HepG2 (cell line): ENCODE results near the gene COL18A1. TPM values are rescaled to one million over a fixed set of nuclear protein-coding genes. Genes with fewer than 3 reads are reported as not detected.

ENCODE experiments used
- ATAC-seq: fragments of 200-7000 bp; cut with Tn5 transposase; 3 replicates; pipeline ENCODE4 v1.9.1; 2020; ENCODE audit warnings: mild to moderate bottlenecking, moderate library complexity
- BruUV-seq: library from RNA; stranded (reverse); fragments of 400-500 nt; replicated peaks from 2 replicates; lab custom pipeline; 2021; lab: Mats Ljungman, UMichigan
- CTCF ChIA-PET: fragments of 300-600 bp; formaldehyde crosslinking; extraction: SDS; loops from one replicate; lab custom pipeline; 2021; ENCODE audit warnings: low total read pairs, inconsistent platforms, low intra/inter-chr PET ratio; lab: Yijun Ruan, JAX
- POLR2A ChIA-PET: fragments of 350-600 bp; sonication (Branson Sonifier 250); formaldehyde crosslinking; loops from one replicate; lab custom pipeline; 2020; ENCODE audit warnings: antibody characterized with exemption, inconsistent platforms; lab: Yijun Ruan, JAX
- DNase-seq: peaks from one replicate; pipeline ENCODE4 v3.0.0-alpha.2; 2015; ENCODE audit warnings: low spot score
- FAIRE-seq: peaks from 3 replicates; lab custom pipeline; 2011; peaks lifted over from hg19 to GRCh38; lab: Jason Lieb, UNC
- H2AFZ ChIP-seq: one replicate; pipeline ENCODE4 v1.6.1; 2011; ENCODE audit warnings: low read length, inconsistent platforms
- H3K27ac ChIP-seq: fragments of 300-600 bp; 3 replicates; pipeline ENCODE4 v1.8.0; 2011; ENCODE audit warnings: mixed run types, mild to moderate bottlenecking, mixed read lengths, low read length, inconsistent platforms; ENCODE audit not compliant: insufficient read depth; ENCODE audit errors: extremely low read length
- H3K27me3 ChIP-seq, 2 experiments: fragments of 200-600 bp in 1 of 2; 2 replicates in 1 of 2; 3 replicates in 1 of 2; pipeline versions ENCODE4 v1.6.0 to v1.8.0; 2011; ENCODE audit warnings: low read length in 2 of 2, mild to moderate bottlenecking in 2 of 2, moderate library complexity in 2 of 2, inconsistent platforms in 1 of 2; ENCODE audit not compliant: insufficient read depth in 2 of 2, control insufficient read depth in 1 of 2
- H3K36me3 ChIP-seq, 2 experiments: fragments of 200-600 bp in 1 of 2; replicated peaks in 1 of 2; 2 replicates in 1 of 2; 3 replicates in 1 of 2; pipeline versions ENCODE4 v1.5.1 to v1.8.0; 2011; ENCODE audit warnings: low read length in 2 of 2, inconsistent platforms in 1 of 2; ENCODE audit not compliant: insufficient read depth in 2 of 2, control insufficient read depth in 1 of 2
- H3K4me1 ChIP-seq: 2 replicates; pipeline ENCODE4 v1.5.1; 2012; ENCODE audit warnings: low read length, inconsistent platforms; ENCODE audit not compliant: insufficient read depth
- H3K4me2 ChIP-seq: 2 replicates; pipeline ENCODE4 v1.6.0; 2011; ENCODE audit warnings: low read depth, low read length, inconsistent platforms
- H3K4me3 ChIP-seq, 3 experiments: fragments of 200-600 bp in 1 of 3; sonication (generic), shearing (Covaris generic) in 1 of 3; replicated peaks in 1 of 3; 2 replicates each; pipeline ENCODE4 v1.5.1; 2011 to 2016; ENCODE audit warnings: low read length in 3 of 3, inconsistent platforms in 2 of 3, low read depth in 2 of 3, mild to moderate bottlenecking in 2 of 3, control low read depth in 1 of 3, mixed read lengths in 1 of 3; ENCODE audit not compliant: insufficient read depth in 1 of 3
- H3K79me2 ChIP-seq: one replicate; pipeline ENCODE4 v1.6.1; 2011; ENCODE audit warnings: low read length, inconsistent platforms; ENCODE audit not compliant: insufficient read depth
- H3K9ac ChIP-seq: 2 replicates; pipeline ENCODE4 v1.6.0; 2011; ENCODE audit warnings: mild to moderate bottlenecking, low read depth, low read length, inconsistent platforms; ENCODE audit not compliant: insufficient read depth
- H3K9me3 ChIP-seq: 2 replicates; pipeline ENCODE4 v1.5.1; 2012; ENCODE audit warnings: mild to moderate bottlenecking, low read length
- H4K20me1 ChIP-seq: 2 replicates; pipeline ENCODE4 v1.6.0; 2011; ENCODE audit warnings: inconsistent platforms, mild to moderate bottlenecking, low read length, moderate library complexity; ENCODE audit not compliant: insufficient read depth
- AGO2 ChIP-seq: fragments of 200-400 bp; formaldehyde crosslinking; optimal IDR thresholded peaks from 2 replicates; pipeline ENCODE3; 2017; ENCODE audit warnings: mild to moderate bottlenecking, low read depth, low read length, moderate library complexity
- CREM ChIP-seq, 2 experiments: sonication (generic) in 1 of 2; formaldehyde crosslinking in 1 of 2; IDR thresholded peaks; 2 replicates each; pipeline versions ENCODE4 v1.4.0 to v1.6.1; 2016 to 2020; ENCODE audit warnings: antibody characterized with exemption in 1 of 2, mild to moderate bottlenecking in 1 of 2, missing genetic modification reagents in 1 of 2
- HNRNPL ChIP-seq: fragments of 200-400 bp; formaldehyde crosslinking; IDR thresholded peaks from 2 replicates; pipeline ENCODE4 v1.6.1; 2017; ENCODE audit warnings: mild to moderate bottlenecking, low read depth, low read length
- ZBTB7B ChIP-seq: sonication (generic); formaldehyde crosslinking; IDR thresholded peaks from 2 replicates; pipeline ENCODE4 v1.4.0; 2020; ENCODE audit warnings: missing genetic modification reagents
- ZNF263 ChIP-seq: sonication (generic); formaldehyde crosslinking; IDR thresholded peaks from 2 replicates; pipeline ENCODE4 v1.4.0; 2020; ENCODE audit warnings: missing genetic modification reagents
- ZNF761 ChIP-seq: sonication (generic); formaldehyde crosslinking; conservative IDR thresholded peaks from 2 replicates; pipeline ENCODE4 v1.4.0; 2020; ENCODE audit warnings: mild to moderate bottlenecking, missing genetic modification reagents
- ZSCAN30 ChIP-seq: sonication (generic); formaldehyde crosslinking; IDR thresholded peaks from 2 replicates; pipeline ENCODE4 v1.5.0; 2020; ENCODE audit warnings: mild to moderate bottlenecking, missing genetic modification reagents
- WGBS: methylation state at CpG from one replicate; pipeline ENCODE4 v1.1.6; 2017; ENCODE audit warnings: low lambda C conversion rate; 5-methylcytosine and 5-hydroxymethylcytosine counted together
- in situ Hi-C: cut with HindIII; loops from 2 replicates; pipeline ENCODE4 v1.10.0; 2017; ENCODE audit warnings: low pct_unique_long_range_greater_than_20kb; ENCODE audit not compliant: extremely low pct_ligation_motif_present
- intact Hi-C: fragments of 100-400 bp; cut with micrococcal nuclease; formaldehyde crosslinking; loops from one replicate; pipeline ENCODE4 v1.10.0; 2022; ENCODE audit not compliant: unreplicated experiment
- polyA plus RNA-seq, 8 experiments: library from polyadenylated mRNA; depleted of rRNA in 3 of 8; stranded (reverse) in 7 of 8; unstranded in 1 of 8; fragments of >200 nt; fragmentation: Illumina TruSeq in 4 of 8; extraction: Trizol in 4 of 8; gene quantifications; 2 replicates each; pipeline versions ENCODE4 v1.2.1 to v1.2.3, GENCODE V29; 2011 to 2016; ENCODE audit warnings: low read depth in 4 of 8, missing spikeins in 1 of 8, mixed read lengths in 1 of 8; ENCODE audit not compliant: insufficient read depth in 1 of 8
- total RNA-seq, 5 experiments: library from RNA; depleted of rRNA; stranded (reverse); fragments of >200 nt; fragmentation: Illumina TruSeq; extraction: Trizol; gene quantifications; 2 replicates each; pipeline ENCODE4 v1.2.3, GENCODE V29; 2016; ENCODE audit warnings: low read depth in 1 of 5
- TF ChIP-seq, protein P1 (sequence below): sonication (generic); formaldehyde crosslinking; IDR thresholded peaks from 2 replicates; pipeline ENCODE4 v1.4.0; 2020; ENCODE audit warnings: mild to moderate bottlenecking, missing genetic modification reagents

The COL18A1 gene
- total and polyA plus RNA-seq, 2 of the 13 experiments (the other 11 are each of a cell fraction or from before 2014, with no cell fraction given) = 79.0 to 102 TPM

DNA sequence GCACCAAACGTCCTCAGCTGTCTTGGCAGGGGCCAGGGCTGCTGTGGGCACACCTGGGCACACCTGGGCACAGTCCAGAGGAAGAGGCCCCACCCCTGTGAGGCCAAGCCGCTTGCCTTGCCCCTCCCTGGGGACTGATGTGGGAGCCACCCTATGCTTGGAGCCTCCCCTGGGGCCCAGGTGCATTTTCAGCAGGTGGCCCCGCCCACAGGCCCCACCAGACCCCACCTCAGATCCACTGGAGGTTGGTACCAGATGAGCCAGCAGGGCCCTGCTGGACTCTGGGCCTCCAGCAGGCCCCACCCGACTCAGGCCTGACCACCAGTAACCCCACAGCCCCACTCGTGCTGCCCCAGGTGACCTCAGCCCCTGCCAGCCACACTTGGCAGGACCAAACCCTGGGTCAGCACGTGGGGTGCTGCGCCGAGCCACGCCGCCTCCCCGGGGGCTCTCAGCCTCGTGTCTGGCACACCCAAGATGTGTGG is 128.4 kb downstream of the COL18A1 start (continued):
- TF ChIP-seq CREM (IDR thresholded peaks at IDR 0.05) (no peak), CREM (CRISPR knock-in tag; IDR thresholded peaks at IDR 0.05) (no peak), ZNF263 (no peak), ZSCAN30 (no peak), HNRNPL (peak; percentile 30; the same call in 1 of the 2 replicates), ZBTB7B (no peak)
- TF ChIP-seq, protein P1, sequence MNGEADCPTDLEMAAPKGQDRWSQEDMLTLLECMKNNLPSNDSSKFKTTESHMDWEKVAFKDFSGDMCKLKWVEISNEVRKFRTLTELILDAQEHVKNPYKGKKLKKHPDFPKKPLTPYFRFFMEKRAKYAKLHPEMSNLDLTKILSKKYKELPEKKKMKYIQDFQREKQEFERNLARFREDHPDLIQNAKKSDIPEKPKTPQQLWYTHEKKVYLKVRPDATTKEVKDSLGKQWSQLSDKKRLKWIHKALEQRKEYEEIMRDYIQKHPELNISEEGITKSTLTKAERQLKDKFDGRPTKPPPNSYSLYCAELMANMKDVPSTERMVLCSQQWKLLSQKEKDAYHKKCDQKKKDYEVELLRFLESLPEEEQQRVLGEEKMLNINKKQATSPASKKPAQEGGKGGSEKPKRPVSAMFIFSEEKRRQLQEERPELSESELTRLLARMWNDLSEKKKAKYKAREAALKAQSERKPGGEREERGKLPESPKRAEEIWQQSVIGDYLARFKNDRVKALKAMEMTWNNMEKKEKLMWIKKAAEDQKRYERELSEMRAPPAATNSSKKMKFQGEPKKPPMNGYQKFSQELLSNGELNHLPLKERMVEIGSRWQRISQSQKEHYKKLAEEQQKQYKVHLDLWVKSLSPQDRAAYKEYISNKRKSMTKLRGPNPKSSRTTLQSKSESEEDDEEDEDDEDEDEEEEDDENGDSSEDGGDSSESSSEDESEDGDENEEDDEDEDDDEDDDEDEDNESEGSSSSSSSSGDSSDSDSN (CRISPR knock-in tag) = no peak

DNA sequence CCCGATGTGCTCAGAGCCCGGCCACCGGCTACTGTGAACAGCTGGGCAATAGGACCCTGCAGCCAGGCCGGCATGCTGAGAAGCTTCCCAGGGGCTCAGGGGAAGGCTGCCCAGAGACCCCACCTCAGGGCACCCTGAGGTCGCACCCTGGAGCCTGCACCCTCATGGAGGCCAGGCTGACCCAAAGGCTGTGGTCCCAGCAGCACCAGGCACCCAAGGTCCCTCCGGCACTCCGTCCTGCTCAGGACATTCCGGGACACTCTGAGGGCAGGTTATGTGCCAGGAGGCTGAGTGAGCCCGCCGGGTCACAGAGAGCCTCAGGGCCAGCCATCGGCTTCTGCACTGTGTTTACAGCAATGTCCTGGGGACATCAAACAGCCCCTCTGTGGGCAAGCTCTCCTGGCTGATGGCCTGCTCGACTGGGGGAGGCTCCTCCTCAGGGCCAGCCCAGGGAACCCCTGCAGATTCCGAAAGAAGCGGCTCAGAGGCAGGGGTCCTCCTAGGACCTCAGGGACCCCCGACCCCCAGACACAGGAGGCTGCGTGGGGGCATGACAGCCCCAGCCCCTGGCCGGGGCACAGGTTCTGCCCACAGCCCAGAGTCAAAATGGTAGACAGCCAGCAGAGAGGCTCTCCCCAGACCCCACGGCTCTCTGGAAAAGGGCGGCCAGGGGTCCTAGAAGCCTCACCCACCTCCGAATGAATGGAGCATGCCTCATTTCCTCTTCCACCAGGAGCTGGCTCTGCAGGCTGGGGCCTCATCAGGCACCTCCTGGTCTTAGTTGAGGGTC is 129.1 kb downstream of the COL18A1 start:
- FAIRE-seq (no peak), ATAC-seq (no peak), DNase-seq (no peak)
- H3K9ac ChIP-seq = no peak overlapping the region
- WGBS = no CpG with 5 or more reads among the region's 20 CpGs
- no peak overlapping the region for H3K4me3 ChIP-seq
- no peaks in the 10 kb centered on the region for H4K20me1 ChIP-seq
- H2AFZ ChIP-seq = no peak overlapping the region
- H3K4me1 ChIP-seq = peaks cover 17% of the 10 kb centered on the region
- H3K4me2 ChIP-seq = no peak overlapping the region
- POLR2A ChIA-PET = interaction anchor here (1.7 kb wide), 1 partner anchor 9 kb away, joined by 5 read pairs; no protein-coding TSS in a partner anchor
- BruUV-seq = no TSS peak
- H3K27me3 ChIP-seq = no peaks in the 10 kb centered on the region
- in situ Hi-C loops = no loop called here
- CTCF ChIA-PET = no interaction called here
- H3K9me3 ChIP-seq = no peaks in the 10 kb centered on the region
- TF ChIP-seq AGO2 (peak; percentile 46), ZNF761 (CRISPR knock-in tag) (no peak)
- H3K36me3 ChIP-seq = peaks cover 15 to 44% of the 10 kb centered on the region in 2 experiments
- H3K79me2 ChIP-seq = peaks cover 11% of the 10 kb centered on the region
- no peak overlapping the region for H3K27ac ChIP-seq
- intact Hi-C loops = no loop called here
